AG09309 (cell line): ENCODE results near the gene CDC25C.
"Not testable (repeated sequence)": the region's sequence is repeated elsewhere in the genome, so short reads cannot be mapped to it uniquely, and the experiment has no call there.

Experiments used
- DNase-seq: peaks from one replicate; pipeline ENCODE4 v3.0.0-alpha.2; 2010; ENCODE audit warnings: low read depth
- H3K4me3 ChIP-seq: 2 replicates; pipeline ENCODE4 v1.5.1; 2011; ENCODE audit warnings: mild to moderate bottlenecking, low read depth, low read length, moderate library complexity; ENCODE audit not compliant: control insufficient read depth
- CTCF ChIP-seq: IDR thresholded peaks from 2 replicates; pipeline ENCODE4 v1.5.1; 2011; ENCODE audit warnings: mild to moderate bottlenecking, low read depth, low read length, inconsistent platforms; ENCODE audit not compliant: insufficient read depth, control insufficient read depth; ENCODE audit errors: missing control alignments

CDC25C gene

GRCh38 chr5:138339091-138339456 lies 7.5 kb upstream of the CDC25C start:
- TF ChIP-seq CTCF: no peak
- DNase-seq: no peak
- peak overlapping the region; percentile 97 for H3K4me3 ChIP-seq

DNA sequence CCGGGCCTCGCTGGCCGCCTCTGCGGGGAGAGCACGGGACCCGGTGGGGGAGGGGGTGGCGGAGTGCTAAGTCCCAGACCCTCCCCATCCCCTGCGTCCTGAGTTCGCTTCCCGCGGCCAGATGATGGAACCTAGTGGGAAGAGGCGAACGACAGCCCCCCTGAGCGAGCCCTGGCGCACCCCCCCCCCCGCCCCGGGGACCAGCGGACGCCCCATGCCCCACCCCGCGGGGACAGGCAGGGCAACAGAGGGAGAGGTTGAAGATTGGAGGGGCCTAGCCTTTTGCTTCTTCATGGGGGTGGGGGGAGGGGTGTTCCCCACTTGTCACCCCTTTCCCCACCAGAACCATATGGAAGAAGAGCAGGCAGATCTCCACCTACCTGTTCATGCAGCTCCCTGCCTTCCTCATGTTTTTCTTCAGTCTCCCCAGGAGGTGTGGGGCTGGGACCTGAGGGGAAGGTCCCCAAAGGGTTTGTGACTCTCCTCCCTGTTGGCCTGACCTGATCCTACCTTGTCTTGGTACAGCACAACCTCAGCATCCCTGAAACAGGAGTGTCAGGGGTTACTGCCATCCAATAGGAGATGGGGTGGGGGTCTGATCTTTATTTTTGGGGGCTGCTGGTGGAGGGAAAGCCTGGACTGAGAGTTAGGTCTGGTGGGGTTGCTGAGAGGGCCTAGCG lies 6.9 kb upstream of the CDC25C start:
- peak overlapping the region; percentile 97 for H3K4me3 ChIP-seq
- no peak for TF ChIP-seq CTCF
- DNase-seq: no peak

- peak; percentile 62 for DNase-seq
- TF ChIP-seq CTCF: no peak
- H3K4me3 ChIP-seq: peak within 1 kb of the TSS; percentile 97
Measured at GRCh38 chr5:138337685-138338410, 6.2 kb upstream of the CDC25C start, which contains the start of gene FAM53C. TSS of gene FAM53C (plus strand) at chr5:138338266. CDS start at chr5:138341336, 3,070 bp downstream.

GRCh38 chr5:138336952-138337684 lies 5.5 kb upstream of the CDC25C start:
- TF ChIP-seq CTCF: no peak
- no peak for DNase-seq
- peak overlapping the region; percentile 97 for H3K4me3 ChIP-seq

DNA sequence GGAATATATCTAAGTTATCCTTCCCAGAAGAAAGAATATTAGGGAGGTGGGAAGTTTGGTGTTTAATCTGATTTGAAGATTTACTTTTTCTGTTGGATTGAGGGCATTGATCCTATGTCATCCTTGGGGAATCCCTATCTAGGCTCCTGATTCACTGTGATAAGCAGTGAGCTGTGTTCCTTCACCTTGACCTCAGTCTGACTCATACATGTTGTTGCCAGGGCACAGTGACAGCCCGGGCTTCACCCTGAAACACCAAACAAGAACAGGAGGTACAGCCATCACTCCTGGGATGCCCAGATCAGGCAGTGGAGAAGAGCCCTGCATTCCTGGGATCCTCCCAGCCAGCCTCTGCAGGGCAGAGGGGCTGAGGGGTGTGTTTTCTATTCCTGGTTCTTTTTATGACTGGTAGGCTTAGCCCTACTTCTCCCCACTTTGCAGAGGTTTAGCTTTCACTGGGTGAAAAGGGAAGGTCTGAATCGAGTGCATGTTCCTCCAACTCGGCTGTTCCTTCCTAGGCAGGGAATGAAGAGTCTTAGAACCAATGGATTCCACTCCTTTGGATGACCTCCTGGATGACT lies 3.4 kb upstream of the CDC25C start:
- no peak for DNase-seq
- no peak for TF ChIP-seq CTCF

DNA sequence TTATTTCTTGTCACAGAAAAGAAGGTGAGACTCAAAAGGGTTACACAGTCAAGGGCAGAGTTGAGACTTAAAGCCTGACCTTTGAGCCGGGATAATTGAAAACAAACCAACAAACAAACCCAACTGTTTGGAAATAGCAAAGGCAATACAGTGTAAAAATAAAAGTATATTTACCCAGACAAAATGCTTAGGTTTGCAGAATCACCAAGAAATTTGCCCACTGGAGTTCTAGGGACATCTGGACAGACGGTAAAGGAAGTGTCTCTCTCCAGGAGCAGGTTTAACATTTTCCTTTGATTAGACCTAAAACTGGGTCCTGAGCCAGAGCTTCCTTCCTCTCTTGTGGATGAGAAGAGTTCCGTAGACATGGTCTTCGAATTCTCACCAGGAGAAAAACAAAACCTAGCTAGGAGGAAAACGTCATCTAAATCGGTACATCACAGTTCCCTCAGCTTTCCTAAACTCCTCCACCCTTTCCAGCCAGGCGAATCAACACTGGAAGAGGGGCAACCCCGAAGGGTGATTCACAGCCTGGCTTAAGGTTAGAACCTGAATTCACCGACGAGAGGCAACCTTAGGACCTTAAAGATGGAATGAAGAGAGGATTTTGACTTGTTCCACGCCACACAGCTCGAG lies 673 bp downstream of the CDC25C start:
- TF ChIP-seq CTCF: no peak
- H3K4me3 ChIP-seq: peak overlapping the region; percentile 54
- no peak for DNase-seq

More for the DNA sequence above, 3.4 kb upstream of the CDC25C start:
- no peak overlapping the region for H3K4me3 ChIP-seq

DNA sequence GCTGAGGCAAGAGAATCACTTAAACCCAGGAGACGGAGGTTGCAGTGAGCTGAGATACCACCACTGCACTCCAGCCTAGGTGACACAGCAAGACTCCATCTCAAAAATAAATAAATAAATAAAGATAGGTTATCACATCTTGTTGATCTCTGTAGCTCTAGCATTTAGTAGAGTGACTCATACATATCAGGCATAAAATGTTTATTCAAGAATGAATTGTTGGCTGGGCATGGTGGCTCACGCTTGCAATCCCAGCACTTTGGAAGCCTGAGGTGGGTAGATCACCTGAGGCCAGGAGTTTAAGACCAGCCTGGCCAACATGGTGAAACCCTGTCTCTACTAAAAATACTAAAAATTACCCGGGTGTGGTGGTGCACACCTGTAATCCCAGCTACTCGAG lies 13.4 kb downstream of the CDC25C start:
- DNase-seq, H3K4me3 ChIP-seq: not testable (repeated sequence)
